Measurements from ENCODE around the gene HAUS2.

GRCh38 chr15:42508263-42508690, 40.4 kb upstream of the HAUS2 start:
- TF ChIP-seq POLR2AphosphoS5 (IDR thresholded peaks at IDR 0.05) (no peak), EP300 (conservative IDR thresholded peaks at IDR 0.05; ENCODE audit: poor library complexity, severe bottlenecking) (no peak), CTCF (IDR thresholded peaks at IDR 0.05; ENCODE audit: poor library complexity, severe bottlenecking) (no peak), SMC3 (conservative IDR thresholded peaks at IDR 0.05; ENCODE audit: poor library complexity) (no peak), EZH2 (IDR thresholded peaks at IDR 0.05; ENCODE audit: borderline replicate concordance, insufficient read depth, low read length, poor library complexity, severe bottlenecking) (no peak), REST (IDR thresholded peaks at IDR 0.05; ENCODE audit: borderline replicate concordance) (no peak)

Measured in neural cell (in vitro differentiated cells).